K562 (cell line): ENCODE data around the gene PDGFA. TPM values are rescaled to one million over a fixed set of nuclear protein-coding genes. Genes with fewer than 3 reads are reported as not detected.

ENCODE experiments used
- ATAC-seq: fragments of 200-7000 bp; cut with Tn5 transposase; 3 replicates; pipeline ENCODE4 v1.9.1; 2020; ENCODE audit warnings: moderate library complexity
- BruUV-seq: library from RNA; stranded (reverse); fragments of 400-500 nt; replicated peaks from 2 replicates; lab custom pipeline; 2021; lab: Mats Ljungman, UMichigan
- CTCF ChIA-PET: fragments of 300-600 bp; formaldehyde crosslinking; extraction: SDS; loops from one replicate; lab custom pipeline; 2021; ENCODE audit warnings: low intra/inter-chr PET ratio; lab: Yijun Ruan, JAX
- POLR2A ChIA-PET: fragments of 300-600, 350-650 bp; sonication (Branson Sonifier 250); formaldehyde crosslinking; extraction: SDS; loops from one replicate; lab custom pipeline; 2021; ENCODE audit warnings: antibody characterized with exemption, inconsistent platforms; lab: Yijun Ruan, JAX
- DNase-seq, 4 experiments: peaks; one replicate each; pipeline versions ENCODE4 v3.0.0 to v3.0.0-alpha.2; 2011 to 2018; ENCODE audit warnings: low spot score in 3 of 4, mixed read lengths in 3 of 4; ENCODE audit errors: extremely low read depth in 1 of 4
- FAIRE-seq: peaks from 2 replicates; lab custom pipeline; 2011; peaks lifted over from hg19 to GRCh38; lab: Jason Lieb, UNC
- H2AFZ ChIP-seq: 2 replicates; pipeline ENCODE4 v1.6.0; 2011; ENCODE audit warnings: low read depth, low read length, control low read depth, inconsistent platforms
- H3K27ac ChIP-seq: fragments of 200-600 bp; 3 replicates; pipeline ENCODE4 v1.8.0; 2011; ENCODE audit warnings: low read depth, mild to moderate bottlenecking, control low read depth, inconsistent platforms, low read length, moderate library complexity, mixed read lengths; ENCODE audit errors: extremely low read depth
- H3K27me3 ChIP-seq, 2 experiments: fragments of 300-600 bp in 1 of 2; 2 replicates in 1 of 2; 3 replicates in 1 of 2; pipeline versions ENCODE4 v1.6.0 to v1.8.0; 2011; ENCODE audit warnings: inconsistent platforms in 2 of 2, low read length in 2 of 2, mild to moderate bottlenecking in 1 of 2, mixed read lengths in 1 of 2, moderate library complexity in 1 of 2; ENCODE audit not compliant: control insufficient read depth in 2 of 2, insufficient read depth in 2 of 2
- H3K36me3 ChIP-seq: fragments of 300-600 bp; 3 replicates; pipeline ENCODE4 v1.8.0; 2011; ENCODE audit warnings: mild to moderate bottlenecking, low read length, inconsistent platforms; ENCODE audit not compliant: control insufficient read depth, insufficient read depth
- H3K4me1 ChIP-seq, 2 experiments: fragments of 200-600 bp in 1 of 2; replicated peaks in 1 of 2; 2 replicates in 1 of 2; 3 replicates in 1 of 2; pipeline versions ENCODE4 v1.5.1 to v1.8.0; 2011; ENCODE audit warnings: inconsistent platforms in 2 of 2, low read length in 2 of 2, mild to moderate bottlenecking in 1 of 2, mixed read lengths in 1 of 2, moderate library complexity in 1 of 2; ENCODE audit not compliant: control insufficient read depth in 2 of 2, insufficient read depth in 2 of 2
- H3K4me2 ChIP-seq: 2 replicates; pipeline ENCODE4 v1.6.1; 2011; ENCODE audit warnings: low read length, control low read depth, inconsistent platforms, mixed read lengths; ENCODE audit not compliant: insufficient read depth
- H3K4me3 ChIP-seq: fragments of 200-600 bp; sonication (generic), shearing (Covaris generic); 2 replicates; pipeline ENCODE4 v1.5.1; 2016; ENCODE audit warnings: control low read depth, inconsistent platforms
- H3K79me2 ChIP-seq: fragments of 200-600 bp; 3 replicates; pipeline ENCODE4 v1.8.0; 2011; ENCODE audit warnings: low read length, inconsistent platforms; ENCODE audit not compliant: control insufficient read depth, insufficient read depth
- H3K9ac ChIP-seq, 2 experiments: 2 replicates each; pipeline versions ENCODE4 v1.6.0 to v1.6.1; 2011; ENCODE audit warnings: low read depth in 2 of 2, low read length in 2 of 2, control low read depth in 1 of 2, inconsistent platforms in 1 of 2, mild to moderate bottlenecking in 1 of 2, mixed read lengths in 1 of 2; ENCODE audit not compliant: insufficient read depth in 1 of 2
- H3K9me1 ChIP-seq: one replicate; pipeline ENCODE4 v1.6.0; 2011; ENCODE audit warnings: inconsistent platforms, mild to moderate bottlenecking, low read length, moderate library complexity; ENCODE audit not compliant: control insufficient read depth, insufficient read depth
- H3K9me3 ChIP-seq: replicated peaks from 2 replicates; pipeline ENCODE4 v1.5.1; 2011; ENCODE audit warnings: low read depth, low read length, inconsistent platforms; ENCODE audit not compliant: control insufficient read depth, insufficient read depth
- H4K20me1 ChIP-seq: replicated peaks from 2 replicates; pipeline ENCODE4 v1.6.1; 2011; ENCODE audit warnings: low read length, inconsistent platforms, mixed read lengths; ENCODE audit not compliant: control insufficient read depth, insufficient read depth
- ARID1B ChIP-seq: fragments of 450-650 bp; IDR thresholded peaks from 2 replicates; pipeline ENCODE4 v1.6.1; 2016; ENCODE audit warnings: antibody characterized with exemption, mild to moderate bottlenecking, inconsistent platforms
- BRD4 ChIP-seq: fragments of 200-600 bp; sonication (generic); IDR thresholded peaks from 2 replicates; pipeline ENCODE4 v1.6.1; 2017; ENCODE audit warnings: inconsistent platforms
- C11orf30 ChIP-seq: fragments of 450-650 bp; IDR thresholded peaks from 2 replicates; pipeline ENCODE4 v1.6.1; 2016; ENCODE audit warnings: low read depth, mild to moderate bottlenecking
- DNMT1 ChIP-seq: fragments of 450-650 bp; IDR thresholded peaks from 2 replicates; pipeline ENCODE4 v1.6.1; 2016; ENCODE audit warnings: antibody characterized with exemption, mild to moderate bottlenecking
- FOSL1 ChIP-seq: fragments of 200-800 bp; sonication (Bioruptor generic); conservative IDR thresholded peaks from 2 replicates; pipeline ENCODE4 v1.6.1; 2016; ENCODE audit warnings: missing genetic modification characterization, missing compliant biosample characterization
- GTF2B ChIP-seq: IDR thresholded peaks from 2 replicates; pipeline ENCODE4 v1.6.1; 2011; ENCODE audit not compliant: insufficient read length; ENCODE audit errors: extremely low read depth
- MTA2 ChIP-seq: fragments of 450-650 bp; IDR thresholded peaks from 2 replicates; pipeline ENCODE4 v1.6.1; 2016; ENCODE audit warnings: low read depth
- NCOA6 ChIP-seq: fragments of 450-650 bp; IDR thresholded peaks from 2 replicates; pipeline ENCODE4 v1.6.1; 2017; ENCODE audit warnings: mild to moderate bottlenecking
- PPARD ChIP-seq: fragments of 250-450 bp; sonication (Bioruptor Pico); IDR thresholded peaks from 2 replicates; pipeline ENCODE4 v1.8.0; 2022; ENCODE audit warnings: inconsistent platforms, mild to moderate bottlenecking, moderate library complexity
- RBM22 ChIP-seq: fragments of 200-400 bp; formaldehyde crosslinking; IDR thresholded peaks from 2 replicates; pipeline ENCODE4 v1.6.1; 2018; ENCODE audit warnings: low read length, low read depth; ENCODE audit not compliant: poor library complexity, severe bottlenecking
- RFX1 ChIP-seq: fragments of 450-650 bp; IDR thresholded peaks from 2 replicates; pipeline ENCODE4 v1.6.1; 2016; ENCODE audit warnings: mild to moderate bottlenecking, moderate library complexity
- SP2 ChIP-seq: IDR thresholded peaks from 2 replicates; pipeline ENCODE4 v1.6.1; 2011; ENCODE audit warnings: mild to moderate bottlenecking, low read depth, low read length, moderate library complexity; ENCODE audit not compliant: poor library complexity, severe bottlenecking; ENCODE audit errors: extremely low read depth
- SRSF1 ChIP-seq: fragments of 200-400 bp; formaldehyde crosslinking; IDR thresholded peaks from 2 replicates; pipeline ENCODE4 v1.6.1; 2017; ENCODE audit warnings: mild to moderate bottlenecking, low read depth, low read length, moderate library complexity
- TBP ChIP-seq: optimal IDR thresholded peaks from 2 replicates; pipeline ENCODE3; 2011; ENCODE audit warnings: low read depth, low read length, improper control_type of control experiment
- ZFP30 ChIP-seq: fragments of 250-450 bp; sonication (Bioruptor Pico); IDR thresholded peaks from 2 replicates; pipeline ENCODE4 v1.8.0; 2022; ENCODE audit warnings: moderate library complexity, mild to moderate bottlenecking, inconsistent platforms, borderline replicate concordance
- ZNF311 ChIP-seq: fragments of 250-450 bp; sonication (Bioruptor Pico); IDR thresholded peaks from 2 replicates; pipeline ENCODE4 v1.4.0; 2020; ENCODE audit warnings: mild to moderate bottlenecking, moderate library complexity
- ZNF436 ChIP-seq: fragments of 250-450, 450-650 bp; sonication (Bioruptor Pico); formaldehyde crosslinking; IDR thresholded peaks from 2 replicates; pipeline ENCODE4 v1.7.0; 2020; ENCODE audit warnings: mild to moderate bottlenecking
- WGBS: fragments of 100-300 bp; shearing (Covaris generic); methylation state at CpG from one replicate; pipeline ENCODE4 v1.1.6; 2016; ENCODE audit warnings: low coverage, mixed read lengths; ENCODE audit not compliant: insufficient coverage; ENCODE audit errors: missing lambda C conversion rate; 5-methylcytosine and 5-hydroxymethylcytosine counted together
- in situ Hi-C: fragments of 300-500 bp; cut with MboI; formaldehyde crosslinking; loops from 4 replicates; pipeline ENCODE4 v1.15.0; 2018; ENCODE audit warnings: inconsistent platforms, mixed read lengths
- intact Hi-C: fragments of 100-400 bp; cut with micrococcal nuclease; formaldehyde crosslinking; loops from 2 replicates; pipeline ENCODE4 v1.14.2; 2022
- polyA plus RNA-seq, 8 experiments: library from polyadenylated mRNA; depleted of rRNA in 4 of 8; stranded (reverse) in 5 of 8; unstranded in 3 of 8; fragments of >200 nt; fragmentation: Nextera tagmentation in 2 of 8; fragmentation: Illumina TruSeq in 1 of 8; extraction: Ambion mirVana in 2 of 8; extraction: Trizol in 1 of 8; gene quantifications; 2 replicates each; pipeline versions ENCODE4 v1.2.1 to v1.2.3, GENCODE V29; 2011 to 2014; ENCODE audit warnings: inconsistent platforms in 1 of 8, missing spikeins in 1 of 8
- total RNA-seq, 7 experiments: library from RNA; depleted of rRNA in 6 of 7; stranded (reverse); fragments of >200 nt in 6 of 7; fragmentation: Illumina TruSeq in 2 of 7; extraction: Trizol in 2 of 7; gene quantifications; 2 replicates each; pipeline versions ENCODE4 v1.2.1 to v1.2.3, GENCODE V29; 2011 to 2021; ENCODE audit warnings: low replicate concordance in 1 of 7
- TF ChIP-seq, protein P1 (sequence below): IDR thresholded peaks from 3 replicates; pipeline ENCODE4 v1.6.1; 2011; ENCODE audit warnings: borderline replicate concordance, mild to moderate bottlenecking; ENCODE audit not compliant: insufficient read length, insufficient read depth
- TF ChIP-seq, protein P2 (sequence below): fragments of 450-650 bp; IDR thresholded peaks from 2 replicates; pipeline ENCODE4 v1.6.1; 2016; ENCODE audit warnings: missing biosample characterization, missing genetic modification characterization
- TF ChIP-seq, protein P3 (sequence below): sonication (generic); formaldehyde crosslinking; IDR thresholded peaks from 2 replicates; pipeline ENCODE4 v1.5.0; 2020; ENCODE audit warnings: missing genetic modification reagents

The PDGFA gene
- total and polyA plus RNA-seq, 9 of the 15 experiments (the other 6 are each of a cell fraction or from before 2014, with no cell fraction given) = 2.5 to 10.2 (median 4.6) TPM

- H3K9me1 ChIP-seq = no peaks in the 10 kb centered on the region
- H3K9me3 ChIP-seq = no peaks in the 10 kb centered on the region
- no peaks in the 10 kb centered on the region for H3K79me2 ChIP-seq
- ATAC-seq = no peak
- H3K27ac ChIP-seq = no peak overlapping the region
- in situ Hi-C loops (no loop called here), intact Hi-C loops (no loop called here)
- H3K4me3 ChIP-seq = no peak overlapping the region
- CTCF ChIA-PET = no interaction called here
- H3K9ac ChIP-seq = peak overlapping the region in 1 of 2 experiments; percentile 45; a peak in 2 of 4 replicates
- no peaks in the 10 kb centered on the region for H3K36me3 ChIP-seq
- H4K20me1 ChIP-seq = no peaks in the 10 kb centered on the region
- WGBS = 19% methylated on average over 8 of the region's 21 CpGs
- H2AFZ ChIP-seq = no peak overlapping the region
- DNase-seq = peak in 2 of 4 experiments; percentile 54 to 56
- no peak for FAIRE-seq
- peaks cover 0 to 16% of the 10 kb centered on the region in 2 experiments; a peak in 2 of 5 replicates for H3K27me3 ChIP-seq
- POLR2A ChIA-PET = interaction anchor here (0.5 to 0.9 kb wide), 2 partner anchors 20 to 36 kb away, joined by 3 to 5 read pairs; no protein-coding TSS in a partner anchor
- BruUV-seq = no TSS peak
- H3K4me2 ChIP-seq = no peak overlapping the region
- H3K4me1 ChIP-seq = peaks cover 5 to 53% of the 10 kb centered on the region in 2 experiments; a peak in 4 of 5 replicates
- TF ChIP-seq ZNF436 (0 out of 2 replicates have a peak, but pooled peaks have one; percentile 66), BRD4 (no peak), PPARD (no peak), RFX1 (no peak), ARID1B (no peak), TBP (no peak), ZNF311 (CRISPR knock-in tag) (no peak), SRSF1 (no peak), FOSL1 (tag) (peak; percentile 81), DNMT1 (no peak), C11orf30 (no peak), SP2 (no peak), NCOA6 (no peak), RBM22 (no peak), ZFP30 (no peak), MTA2 (no peak), GTF2B (no peak)
- TF ChIP-seq, protein P1, sequence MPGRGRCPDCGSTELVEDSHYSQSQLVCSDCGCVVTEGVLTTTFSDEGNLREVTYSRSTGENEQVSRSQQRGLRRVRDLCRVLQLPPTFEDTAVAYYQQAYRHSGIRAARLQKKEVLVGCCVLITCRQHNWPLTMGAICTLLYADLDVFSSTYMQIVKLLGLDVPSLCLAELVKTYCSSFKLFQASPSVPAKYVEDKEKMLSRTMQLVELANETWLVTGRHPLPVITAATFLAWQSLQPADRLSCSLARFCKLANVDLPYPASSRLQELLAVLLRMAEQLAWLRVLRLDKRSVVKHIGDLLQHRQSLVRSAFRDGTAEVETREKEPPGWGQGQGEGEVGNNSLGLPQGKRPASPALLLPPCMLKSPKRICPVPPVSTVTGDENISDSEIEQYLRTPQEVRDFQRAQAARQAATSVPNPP = no peak
- TF ChIP-seq, protein P2, sequence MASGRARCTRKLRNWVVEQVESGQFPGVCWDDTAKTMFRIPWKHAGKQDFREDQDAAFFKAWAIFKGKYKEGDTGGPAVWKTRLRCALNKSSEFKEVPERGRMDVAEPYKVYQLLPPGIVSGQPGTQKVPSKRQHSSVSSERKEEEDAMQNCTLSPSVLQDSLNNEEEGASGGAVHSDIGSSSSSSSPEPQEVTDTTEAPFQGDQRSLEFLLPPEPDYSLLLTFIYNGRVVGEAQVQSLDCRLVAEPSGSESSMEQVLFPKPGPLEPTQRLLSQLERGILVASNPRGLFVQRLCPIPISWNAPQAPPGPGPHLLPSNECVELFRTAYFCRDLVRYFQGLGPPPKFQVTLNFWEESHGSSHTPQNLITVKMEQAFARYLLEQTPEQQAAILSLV = no peak
- TF ChIP-seq, protein P3, sequence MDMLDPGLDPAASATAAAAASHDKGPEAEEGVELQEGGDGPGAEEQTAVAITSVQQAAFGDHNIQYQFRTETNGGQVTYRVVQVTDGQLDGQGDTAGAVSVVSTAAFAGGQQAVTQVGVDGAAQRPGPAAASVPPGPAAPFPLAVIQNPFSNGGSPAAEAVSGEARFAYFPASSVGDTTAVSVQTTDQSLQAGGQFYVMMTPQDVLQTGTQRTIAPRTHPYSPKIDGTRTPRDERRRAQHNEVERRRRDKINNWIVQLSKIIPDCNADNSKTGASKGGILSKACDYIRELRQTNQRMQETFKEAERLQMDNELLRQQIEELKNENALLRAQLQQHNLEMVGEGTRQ = no peak
Observed at GRCh38 chr7:537911-538634, 18.4 kb upstream of the PDGFA start.
